ENCODE data around the gene ASTN2.

DNA sequence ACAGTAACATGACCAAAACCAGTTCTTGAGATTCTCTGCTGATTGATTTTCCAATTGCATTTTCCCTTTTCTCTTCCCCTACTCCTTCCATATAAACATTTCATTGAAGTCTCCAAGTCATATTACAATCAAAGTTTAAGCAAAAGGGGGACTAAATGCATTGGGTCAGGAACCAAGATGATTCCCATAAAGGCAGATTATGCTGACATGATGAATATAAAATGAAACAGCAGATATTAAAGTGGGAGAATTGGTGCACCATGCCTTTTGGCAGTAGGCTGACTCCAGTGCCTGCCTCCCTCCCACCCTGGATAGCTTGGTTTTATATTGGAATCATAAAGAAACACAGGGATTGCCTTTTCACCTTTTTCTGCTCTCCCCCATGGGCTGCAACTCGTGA, 118.4 kb downstream of the ASTN2 start:
- TF ChIP-seq, protein P1, sequence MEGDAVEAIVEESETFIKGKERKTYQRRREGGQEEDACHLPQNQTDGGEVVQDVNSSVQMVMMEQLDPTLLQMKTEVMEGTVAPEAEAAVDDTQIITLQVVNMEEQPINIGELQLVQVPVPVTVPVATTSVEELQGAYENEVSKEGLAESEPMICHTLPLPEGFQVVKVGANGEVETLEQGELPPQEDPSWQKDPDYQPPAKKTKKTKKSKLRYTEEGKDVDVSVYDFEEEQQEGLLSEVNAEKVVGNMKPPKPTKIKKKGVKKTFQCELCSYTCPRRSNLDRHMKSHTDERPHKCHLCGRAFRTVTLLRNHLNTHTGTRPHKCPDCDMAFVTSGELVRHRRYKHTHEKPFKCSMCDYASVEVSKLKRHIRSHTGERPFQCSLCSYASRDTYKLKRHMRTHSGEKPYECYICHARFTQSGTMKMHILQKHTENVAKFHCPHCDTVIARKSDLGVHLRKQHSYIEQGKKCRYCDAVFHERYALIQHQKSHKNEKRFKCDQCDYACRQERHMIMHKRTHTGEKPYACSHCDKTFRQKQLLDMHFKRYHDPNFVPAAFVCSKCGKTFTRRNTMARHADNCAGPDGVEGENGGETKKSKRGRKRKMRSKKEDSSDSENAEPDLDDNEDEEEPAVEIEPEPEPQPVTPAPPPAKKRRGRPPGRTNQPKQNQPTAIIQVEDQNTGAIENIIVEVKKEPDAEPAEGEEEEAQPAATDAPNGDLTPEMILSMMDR (IDR thresholded peaks at IDR 0.05; ENCODE audit: extremely low read depth in 1 of 2, insufficient read depth in 1 of 2, low read depth in 1 of 2, low read length in 2 of 2): no peak
- no peak for TF ChIP-seq POLR2AphosphoS5 (IDR thresholded peaks at IDR 0.05; ENCODE audit: insufficient read depth, low read depth, low read length)
- TF ChIP-seq POLR2A (IDR thresholded peaks at IDR 0.05; ENCODE audit: low read depth, low read length): no peak
- TF ChIP-seq JUN (IDR thresholded peaks at IDR 0.05; ENCODE audit: borderline replicate concordance, insufficient read depth, insufficient read length, low read depth): no peak

Measured in endothelial cell of umbilical vein (primary cell).